Adipose tissue (tissue), 3 donors: Measurements from ENCODE around the gene ILK. TPM values are rescaled to one million over a fixed set of nuclear protein-coding genes. Genes with fewer than 3 reads are reported as not detected.
A peak's percentile ranks its signal among the peaks of the same experiment; 100 is the strongest.

ENCODE experiments used
- H3K27ac ChIP-seq: one replicate; pipeline ENCODE4 v1.5.1; 2013; ENCODE audit warnings: low read depth, low read length
- WGBS, 3 donors: extraction: QIAGEN DNeasy Blood & Tissue Kit; methylation state at CpG; one replicate each; pipeline ENCODE4 v1.1.7; 2013; 5-methylcytosine and 5-hydroxymethylcytosine counted together
- polyA plus RNA-seq, 3 donors: library from polyadenylated mRNA; stranded (reverse); fragments of 200-250 nt; gene quantifications; one replicate each; pipeline ENCODE4 v1.2.3, GENCODE V29; 2013
- donor health status: healthy with polysubstance abuse.
- donor health status: Bipolar disorder and iron deficiency.
- donor health status: healthy.

Gene ILK
- polyA plus RNA-seq, 3 donors: 105 to 149 (median 120) TPM

DNA sequence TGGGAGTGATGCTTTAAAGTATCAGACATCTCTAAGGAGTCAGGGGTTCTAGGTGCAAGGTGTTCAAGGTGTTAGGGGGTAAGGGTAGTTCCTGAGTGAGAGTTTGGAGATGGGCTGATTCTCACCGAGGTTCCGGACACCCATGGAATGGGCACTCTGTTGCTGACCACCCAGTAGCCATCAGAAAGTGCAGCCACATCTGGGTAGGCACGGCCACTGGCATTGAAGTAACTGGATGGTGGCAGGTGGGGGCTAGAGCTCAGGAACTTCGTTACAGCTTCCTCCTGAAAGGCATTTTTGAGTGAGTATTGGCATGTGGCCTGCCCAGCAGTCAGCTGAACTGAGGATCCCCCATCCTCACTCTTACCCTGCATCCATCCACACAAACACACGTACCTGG is 11.5 kb downstream of the ILK start:
- H3K27ac ChIP-seq: no peak overlapping the region
- WGBS, 3 donors: 96 to 97% (median 97%) methylated on average over 5 of the region's 5 CpGs

DNA sequence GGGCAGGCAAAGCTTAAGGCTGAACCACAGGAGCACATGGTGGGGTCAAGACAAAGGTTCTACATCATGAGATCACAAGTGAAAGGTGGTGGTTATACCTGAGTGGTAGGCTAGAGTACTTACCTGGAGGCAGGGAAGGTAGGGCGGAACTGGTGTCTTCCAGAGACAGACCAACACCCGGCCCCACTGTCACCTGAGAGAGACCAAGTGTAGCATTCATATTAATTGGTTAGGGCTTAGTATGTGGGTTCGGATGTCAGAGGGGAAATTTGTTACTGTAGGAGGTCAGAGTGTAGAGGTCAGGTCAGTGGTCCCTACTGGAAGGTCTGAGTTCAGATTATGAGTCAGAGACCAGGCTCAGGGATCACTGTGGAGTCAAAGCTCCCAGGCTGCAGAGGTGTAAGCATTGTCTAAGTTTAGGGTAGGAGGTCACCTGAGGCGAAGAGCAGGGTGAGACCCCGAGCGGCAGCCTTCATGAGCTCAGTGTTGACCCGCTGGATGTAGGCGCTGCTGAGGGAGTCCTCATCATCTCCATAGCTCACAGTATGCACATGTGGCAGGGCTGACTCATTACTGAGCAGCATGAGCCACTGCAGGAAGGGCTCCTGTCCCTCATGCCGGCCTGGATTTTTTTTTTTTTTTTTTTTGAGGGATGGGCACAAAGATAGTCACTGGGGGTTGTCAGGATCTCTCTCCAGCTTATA is 12.5 kb downstream of the ILK start:
- 94 to 95% (median 95%) methylated on average over 9 of the region's 9 CpGs for WGBS, 3 donors
- no peak overlapping the region for H3K27ac ChIP-seq

DNA sequence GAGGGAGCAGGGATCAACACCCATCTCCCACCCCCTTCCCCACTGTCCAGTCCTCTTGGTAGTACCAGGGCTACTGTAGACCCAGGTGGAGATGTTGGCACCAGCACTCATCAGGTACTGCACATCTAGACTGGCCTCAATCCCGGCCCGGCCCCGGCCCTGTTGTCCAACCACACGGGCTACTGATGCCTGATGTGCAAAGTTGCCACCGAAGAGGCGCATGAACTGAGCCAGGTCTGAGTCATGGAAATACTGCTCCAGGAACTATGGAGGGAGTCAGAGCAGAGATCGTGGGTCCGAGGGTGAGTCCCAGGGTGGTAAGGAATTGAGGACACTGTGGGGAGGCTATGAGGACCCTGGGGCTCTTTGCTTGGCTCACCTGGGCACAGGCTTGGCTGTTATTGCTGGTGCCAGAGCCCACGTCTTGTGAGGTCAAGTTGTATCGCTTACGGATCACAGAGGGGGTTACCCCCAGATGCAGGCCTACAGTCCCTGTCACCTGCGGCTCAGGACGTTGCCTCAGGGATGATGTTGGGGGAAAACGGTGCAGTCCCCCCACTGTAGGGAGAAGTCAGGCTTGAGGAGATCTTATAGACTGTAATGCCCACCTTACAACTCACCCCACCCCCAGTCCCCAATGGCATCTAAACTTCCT is 13.1 kb downstream of the ILK start:
- WGBS, 3 donors: 85 to 90% (median 85%) methylated on average over 14 of the region's 14 CpGs
- H3K27ac ChIP-seq: no peak overlapping the region

DNA sequence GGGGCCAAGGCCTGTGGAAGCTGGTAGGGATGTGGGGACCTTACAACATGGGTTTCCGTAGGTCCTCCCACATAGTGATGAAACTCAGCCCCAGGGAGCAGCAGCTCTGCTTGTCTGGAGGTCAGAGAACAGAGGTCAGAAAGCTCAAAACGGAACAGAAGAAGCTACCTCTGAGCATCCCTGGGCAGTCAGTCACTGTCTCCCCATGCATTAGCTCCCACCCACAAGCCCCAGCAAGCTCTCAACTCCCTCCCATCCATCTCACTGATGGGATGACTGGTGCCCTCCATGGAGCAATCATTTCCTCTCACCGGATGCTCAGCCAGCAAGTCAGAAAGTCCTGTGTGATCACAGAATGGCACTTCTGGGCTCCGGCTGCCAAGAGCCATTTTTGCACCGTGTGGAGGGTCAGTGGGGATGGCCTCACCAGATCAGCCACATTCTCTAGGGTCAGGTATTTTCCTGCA is 13.8 kb downstream of the ILK start:
- WGBS, 3 donors: 48 to 88% (median 58%) methylated on average over 5 of the region's 5 CpGs
- H3K27ac ChIP-seq: no peak overlapping the region

DNA sequence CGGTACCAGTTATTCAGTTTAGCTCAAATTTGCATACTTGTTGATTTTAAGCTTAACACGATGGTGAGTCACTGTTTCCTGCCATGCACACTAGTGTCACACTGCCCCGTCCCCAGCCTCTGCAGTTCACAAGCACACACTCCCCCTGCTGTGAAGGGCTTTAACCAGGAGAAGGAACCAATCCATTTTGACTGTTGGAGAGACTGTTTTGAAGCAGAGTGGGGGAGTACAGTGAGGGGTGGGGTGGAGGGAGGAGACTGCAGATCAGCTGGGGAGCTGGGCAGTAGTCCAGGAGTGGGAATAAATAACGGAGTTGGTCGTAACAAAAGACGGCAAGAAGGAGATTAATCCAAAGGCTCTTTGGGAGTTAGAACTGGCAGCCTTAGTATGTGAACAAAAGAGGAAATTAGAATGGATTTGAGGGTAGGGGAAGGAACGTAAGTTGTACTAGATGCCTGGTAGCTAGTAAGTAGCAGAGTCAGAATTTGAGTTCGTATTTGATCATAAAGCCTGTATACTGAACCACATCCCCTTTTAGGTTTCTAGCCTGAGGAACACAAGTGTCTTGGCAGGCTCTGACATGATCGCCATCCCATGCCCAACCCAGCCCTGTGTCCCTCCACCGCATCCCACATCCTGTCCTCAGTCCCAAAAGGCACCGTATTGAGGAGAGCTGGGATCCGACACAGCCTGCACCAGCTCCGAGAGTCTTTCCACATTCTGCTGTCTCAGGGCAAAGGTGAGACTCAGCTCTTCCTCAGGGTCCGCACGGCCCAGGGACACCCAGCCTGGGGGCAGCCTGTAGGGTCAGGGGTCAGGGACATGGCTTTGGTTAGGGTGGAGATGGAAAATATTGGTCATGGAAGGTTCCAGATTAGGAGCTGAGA is 14.8 kb downstream of the ILK start:
- 3 to 26% (median 4%) methylated on average over 15 of the region's 15 CpGs for WGBS, 3 donors
- H3K27ac ChIP-seq: peak overlapping the region; percentile 21

DNA sequence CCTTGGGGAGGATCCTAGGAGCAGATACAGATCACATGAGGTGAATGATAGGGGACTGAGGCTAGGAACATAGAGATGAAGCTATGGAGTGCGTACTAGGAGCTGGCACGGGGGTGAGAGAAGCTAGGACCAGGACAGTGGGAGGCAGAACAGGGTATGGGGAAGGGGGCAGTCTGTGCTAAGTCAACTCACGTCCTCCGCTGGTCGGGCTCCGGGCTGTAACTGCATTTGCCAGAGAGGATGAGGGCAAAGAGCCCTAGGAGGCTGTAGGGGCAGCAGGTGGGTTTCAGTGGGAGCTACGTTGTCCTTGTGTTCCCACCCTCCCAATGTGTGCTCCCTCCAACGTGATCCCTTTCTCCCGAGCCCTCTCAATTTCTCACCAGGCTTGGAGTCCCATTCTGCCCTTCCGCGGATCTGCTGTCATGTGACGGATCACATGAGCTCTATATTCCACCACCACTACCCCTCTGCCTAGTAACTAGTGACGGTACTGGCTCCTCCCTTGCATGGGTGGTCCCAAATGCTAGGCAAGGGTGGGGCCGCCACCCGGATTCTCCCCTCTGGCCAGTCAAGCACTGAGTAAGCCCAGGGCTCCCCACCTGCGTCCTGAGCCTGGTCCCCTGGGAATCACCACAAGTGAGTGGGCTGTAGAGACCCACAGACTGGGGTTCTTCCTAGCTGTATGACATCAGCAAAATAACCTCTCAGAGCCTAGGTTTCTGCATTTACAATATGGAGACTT is 15.6 kb downstream of the ILK start, which contains the start of gene TPP1:
Gene TPP1 (minus strand): TSS at position 419 of the 742 bp plus-strand sequence. CDS start 22 bp downstream, at position 397.
- peak within 1 kb of the TSS; percentile 21 for H3K27ac ChIP-seq
- 0% methylated on average over 16 of the region's 16 CpGs for WGBS, 3 donors

DNA sequence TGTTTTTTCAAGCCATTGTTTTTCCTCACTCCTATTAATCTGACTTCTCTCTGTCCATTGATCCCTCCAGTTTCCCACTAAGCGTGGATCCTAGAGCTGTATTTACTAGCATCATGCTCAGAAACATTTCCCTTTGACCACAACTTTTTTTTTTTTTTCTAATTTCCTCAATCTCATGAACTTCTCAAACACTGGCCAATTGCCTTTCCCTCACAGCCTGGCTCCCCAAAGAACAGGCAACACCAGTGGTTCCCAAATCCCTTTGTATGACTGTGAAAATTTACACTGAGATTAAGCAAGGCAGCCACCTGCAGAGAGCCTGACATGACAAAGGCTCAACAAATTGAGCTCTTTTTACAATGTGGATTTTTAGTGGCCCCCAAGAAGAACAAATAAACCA is 17.1 kb downstream of the ILK start:
- no peak overlapping the region for H3K27ac ChIP-seq
- WGBS, 3 donors: 38 to 86% (median 75%) methylated on average over 1 of the region's 1 CpG

DNA sequence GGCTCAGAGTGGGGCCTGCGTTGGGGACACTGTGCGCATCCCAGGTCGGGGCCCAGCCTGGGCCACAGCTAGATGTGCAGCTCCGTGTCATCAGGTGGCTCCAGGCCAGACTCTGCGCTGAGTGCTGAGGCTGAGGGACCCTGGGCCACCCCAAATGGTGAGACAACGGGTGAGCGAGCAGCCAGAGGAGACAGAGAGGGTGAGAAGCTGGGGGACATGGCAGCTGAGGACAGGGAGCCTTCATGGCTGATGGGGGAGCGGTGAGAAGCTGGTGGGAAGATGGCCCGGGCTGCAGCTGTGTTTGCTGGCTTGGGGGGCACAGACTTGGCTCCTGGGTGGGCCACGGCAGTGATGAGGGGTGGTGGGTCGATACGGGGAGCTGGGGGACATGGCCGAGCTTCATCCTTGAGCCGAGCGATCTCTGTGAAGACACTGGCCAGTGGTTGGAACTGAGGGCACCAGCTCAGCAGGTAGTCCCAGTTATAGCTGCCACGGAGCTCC is 18.2 kb downstream of the ILK start:
- H3K27ac ChIP-seq: no peak overlapping the region
- WGBS, 3 donors: 89 to 90% (median 90%) methylated on average over 16 of the region's 16 CpGs

DNA sequence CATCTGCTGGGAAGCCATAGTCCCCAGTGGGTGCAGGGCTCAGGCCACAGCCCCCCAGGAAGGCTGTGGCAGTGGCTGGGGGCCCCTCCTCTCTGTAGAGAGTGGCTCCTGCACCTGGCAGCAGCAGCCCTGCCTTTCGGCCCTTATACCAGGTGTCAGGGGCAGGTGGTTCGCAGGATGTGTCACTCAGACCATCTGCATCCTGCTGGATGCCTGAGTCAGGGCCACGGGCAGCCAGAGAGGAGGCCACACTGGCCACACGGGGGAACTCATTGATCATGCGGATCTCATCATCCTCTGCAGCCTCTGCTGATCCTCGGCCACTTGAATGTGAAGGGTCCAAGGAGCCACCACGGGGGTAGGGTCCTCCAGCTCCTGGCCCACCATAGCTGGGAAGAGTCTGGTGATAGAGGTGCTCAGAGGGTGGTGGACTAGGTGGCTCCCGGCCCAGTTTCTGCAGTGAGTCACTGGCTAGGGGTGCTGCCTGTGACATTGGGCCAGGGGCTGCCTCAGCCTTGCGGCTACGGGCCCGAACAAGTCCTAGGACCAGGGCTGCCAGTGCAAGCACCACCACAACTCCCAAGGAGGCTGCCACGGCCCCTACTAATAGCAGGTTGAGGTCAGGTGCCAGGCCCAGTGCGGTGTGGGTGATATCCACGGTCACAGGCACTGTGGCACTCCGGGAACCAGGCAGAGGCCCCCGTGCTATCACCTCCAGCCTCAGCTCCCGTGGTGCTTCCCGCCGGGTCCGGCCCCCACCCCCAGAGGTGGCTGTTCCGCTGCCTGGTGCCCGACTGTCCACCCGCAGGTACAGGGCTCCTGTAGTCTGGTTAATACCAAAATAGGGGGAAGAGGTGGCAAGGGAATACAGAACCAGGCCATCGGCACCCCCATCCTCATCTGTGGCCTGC is 18.9 kb downstream of the ILK start:
- 86 to 91% (median 87%) methylated on average over 24 of the region's 24 CpGs for WGBS, 3 donors
- H3K27ac ChIP-seq: no peak overlapping the region

DNA sequence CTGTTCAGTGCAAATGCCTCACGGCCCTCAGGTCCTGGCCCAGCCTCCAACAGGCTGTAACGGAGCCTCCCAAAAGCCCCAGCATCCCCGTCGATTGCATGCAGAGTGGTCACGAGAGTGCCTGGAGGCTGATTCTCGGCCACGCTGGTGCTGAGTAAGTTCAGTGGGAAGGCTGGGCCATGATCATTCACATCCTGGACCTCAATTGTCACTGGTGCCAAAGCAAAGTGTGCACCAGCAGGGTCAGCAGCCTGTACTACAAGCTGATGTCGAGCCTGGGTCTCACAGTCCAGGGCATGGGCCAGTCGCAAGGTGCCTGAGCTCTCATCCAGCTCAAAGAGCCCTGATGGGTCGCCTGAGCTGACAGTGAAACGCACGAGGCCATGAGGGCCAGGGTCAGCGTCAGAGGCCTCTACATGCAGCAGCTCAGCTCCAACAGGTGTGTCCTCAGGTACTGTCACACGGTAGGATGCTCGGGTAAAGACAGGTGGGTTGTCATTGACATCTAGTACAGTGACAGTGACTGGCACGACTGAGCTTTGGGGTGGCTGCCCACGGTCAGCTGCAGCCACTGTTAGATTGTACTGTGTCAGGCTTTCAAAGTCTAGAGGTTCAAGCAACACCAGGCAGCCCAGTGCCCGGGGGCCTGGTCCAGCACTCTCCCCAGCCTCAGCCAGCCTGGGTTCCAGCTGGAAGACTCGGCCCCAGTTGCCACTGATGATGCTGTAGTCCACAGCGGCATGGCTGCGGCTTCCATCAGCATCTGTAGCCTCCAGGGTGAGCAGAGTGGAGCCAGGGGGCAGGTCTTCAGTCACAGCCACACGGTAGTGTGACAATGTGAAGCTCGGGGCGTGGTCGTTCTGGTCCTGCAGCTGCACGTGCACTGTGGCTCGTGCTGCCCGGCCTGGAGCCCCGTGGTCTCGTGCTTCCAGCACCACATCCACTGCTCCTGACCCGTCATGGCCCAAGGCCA is 20.1 kb downstream of the ILK start:
- 88 to 89% (median 88%) methylated on average over 31 of the region's 31 CpGs for WGBS, 3 donors
- H3K27ac ChIP-seq: no peak overlapping the region

DNA sequence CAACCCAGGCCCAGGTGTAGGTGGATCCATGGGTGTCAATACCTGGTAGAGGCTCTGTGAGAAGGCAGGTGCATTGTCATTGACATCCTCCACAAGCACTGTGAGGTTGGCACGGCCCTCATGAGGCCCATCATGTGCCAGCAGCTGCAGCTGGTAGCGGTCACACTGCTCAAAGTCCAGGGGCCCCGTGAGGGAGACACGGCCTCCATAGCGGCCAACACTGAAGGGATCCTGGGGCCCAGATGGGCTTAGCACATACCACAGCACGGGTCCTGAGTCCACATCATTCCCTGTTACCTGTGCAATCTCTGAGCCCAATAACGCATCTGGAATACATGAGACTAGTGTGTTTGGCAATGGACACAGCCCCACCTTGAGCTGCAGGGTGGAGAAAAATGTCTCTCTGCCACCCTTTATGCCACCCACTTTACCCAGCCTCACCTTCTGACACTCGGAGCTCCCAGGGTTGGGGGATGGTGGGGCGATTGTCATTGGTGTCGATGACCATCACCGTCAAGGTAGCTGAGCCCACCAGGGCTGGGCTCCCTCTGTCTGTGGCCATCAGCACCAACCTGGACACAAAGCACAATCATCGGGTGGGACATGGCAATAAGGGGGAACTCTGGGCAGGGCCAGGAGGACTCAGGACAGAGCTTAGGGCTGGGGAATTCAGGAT is 21.7 kb downstream of the ILK start:
- 55 to 94% (median 94%) methylated on average over 12 of the region's 12 CpGs for WGBS, 3 donors
- no peak overlapping the region for H3K27ac ChIP-seq

DNA sequence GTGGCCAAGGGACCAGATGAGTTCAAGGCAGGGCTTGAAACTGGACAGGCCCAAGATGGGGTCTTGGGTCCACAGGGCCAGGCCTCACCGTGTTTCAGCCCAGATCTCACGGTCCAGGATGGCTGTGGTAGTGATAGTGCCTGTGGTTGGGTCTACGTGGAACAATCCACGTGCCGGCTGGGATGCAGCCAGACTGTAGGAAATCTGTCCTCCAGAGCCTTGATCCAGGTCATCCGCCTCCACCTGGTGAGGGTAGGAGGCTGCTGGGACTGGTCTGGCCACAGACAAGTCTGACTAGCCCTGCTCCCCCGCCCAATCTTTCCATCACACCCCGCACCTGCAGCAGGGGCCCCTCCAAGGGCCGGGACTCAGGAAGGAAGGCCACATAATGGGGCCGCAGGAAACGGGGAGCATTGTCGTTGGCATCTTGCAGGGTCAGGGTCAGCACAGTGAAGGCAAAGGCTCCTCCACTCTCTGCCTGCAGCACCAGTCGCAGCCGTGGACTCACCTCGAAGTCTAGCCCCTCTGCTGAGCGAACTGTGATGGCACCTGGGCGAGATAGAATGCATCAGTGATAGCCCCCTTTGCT is 22.4 kb downstream of the ILK start:
- 86 to 92% (median 87%) methylated on average over 17 of the region's 17 CpGs for WGBS, 3 donors
- no peak overlapping the region for H3K27ac ChIP-seq

DNA sequence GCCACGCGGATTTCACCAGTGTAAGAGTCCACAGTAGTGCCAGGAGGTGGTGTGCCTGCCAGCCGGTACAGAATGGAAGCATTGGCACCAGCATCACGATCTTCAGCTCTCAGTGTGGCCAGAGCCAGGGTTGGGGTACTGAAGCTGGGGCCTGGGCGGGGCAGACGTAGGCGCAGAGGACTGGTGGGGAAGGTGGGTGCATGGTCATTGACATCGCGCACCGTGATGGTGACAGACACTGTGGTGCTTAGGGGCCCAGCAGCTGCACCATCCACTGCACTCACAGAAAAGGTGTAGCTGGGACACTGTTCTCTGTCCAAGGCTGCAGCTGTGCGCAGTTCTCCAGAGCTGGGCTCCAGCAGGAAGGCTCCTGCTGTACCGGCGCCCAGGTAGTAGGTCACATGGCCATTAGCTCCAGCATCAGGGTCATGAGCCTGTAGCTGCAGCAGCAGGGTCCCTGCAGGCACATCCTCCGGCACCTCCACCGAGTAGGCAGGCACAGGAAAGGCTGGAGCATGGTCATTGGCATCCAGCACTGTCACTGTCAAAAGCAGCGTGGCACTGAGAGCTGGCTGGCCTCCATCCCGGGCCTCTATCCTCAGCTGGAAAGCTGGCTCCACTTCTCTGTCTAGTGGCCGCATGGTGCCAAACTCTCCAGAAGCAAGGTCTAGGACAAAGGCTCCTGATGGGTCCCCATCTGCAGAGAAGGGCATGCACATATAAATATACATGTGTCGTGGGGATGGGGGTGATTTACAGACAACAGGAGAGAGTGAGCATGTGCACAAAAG is 23.6 kb downstream of the ILK start:
- WGBS, 3 donors: 81 to 95% (median 90%) methylated on average over 19 of the region's 19 CpGs
- H3K27ac ChIP-seq: no peak overlapping the region

DNA sequence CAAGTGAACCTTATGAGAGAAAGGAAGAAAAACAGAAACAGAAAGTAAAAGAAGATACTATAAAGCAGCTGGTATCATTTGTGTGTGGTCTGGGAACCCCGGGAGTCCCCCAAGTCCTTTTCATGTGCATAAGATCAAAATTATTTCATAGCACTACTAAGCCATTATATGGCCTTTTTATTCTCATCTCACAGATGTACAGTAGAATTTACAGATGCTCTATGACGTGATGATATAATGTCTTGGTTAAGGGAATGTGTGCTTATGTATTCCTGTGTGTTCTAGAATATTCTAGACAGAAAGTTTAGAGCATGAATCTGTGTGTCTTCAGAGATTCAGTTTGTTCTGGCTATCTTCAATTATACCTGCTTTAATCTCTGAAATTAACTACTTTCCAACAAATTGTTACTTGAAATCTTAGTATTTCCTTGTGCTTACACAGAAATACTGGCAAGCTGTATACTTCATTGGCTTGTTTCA is 24.2 kb downstream of the ILK start:
- 67 to 89% (median 76%) methylated on average over 2 of the region's 2 CpGs for WGBS, 3 donors
- H3K27ac ChIP-seq: no peak overlapping the region
